NCI-H2196 treated with DMSO at 0.1 percent for 48 hours (cell line): ENCODE data around the gene HES5.
"Not testable (repeated sequence)": the region's sequence is repeated elsewhere in the genome, so short reads cannot be mapped to it uniquely, and the experiment has no call there.

ENCODE experiments used
- DNase-seq: peaks from one replicate; lab custom pipeline; 2025; ENCODE audit not compliant: unreplicated experiment; lab: John Stamatoyannopoulos, UW

HES5 gene

GRCh38 chr1:2529784-2530512 lies at the start of gene HES5:
HES5 (minus strand) TSS chr1:2530263; CDS start chr1:2530164, 99 bp downstream.
- DNase-seq = no peak

- DNase-seq = no peak
These were observed 48.7 kb upstream of the HES5 start for GRCh38 chr1:2578758-2579118.

GRCh38 chr1:2577565-2578075 lies 47.6 kb upstream of the HES5 start:
- DNase-seq = not testable (repeated sequence)

GRCh38 chr1:2575801-2576663 lies 46.0 kb upstream of the HES5 start:
- no peak for DNase-seq

- DNase-seq = no peak
These were observed 44.3 kb upstream of the HES5 start for GRCh38 chr1:2574350-2574749.

DNA sequence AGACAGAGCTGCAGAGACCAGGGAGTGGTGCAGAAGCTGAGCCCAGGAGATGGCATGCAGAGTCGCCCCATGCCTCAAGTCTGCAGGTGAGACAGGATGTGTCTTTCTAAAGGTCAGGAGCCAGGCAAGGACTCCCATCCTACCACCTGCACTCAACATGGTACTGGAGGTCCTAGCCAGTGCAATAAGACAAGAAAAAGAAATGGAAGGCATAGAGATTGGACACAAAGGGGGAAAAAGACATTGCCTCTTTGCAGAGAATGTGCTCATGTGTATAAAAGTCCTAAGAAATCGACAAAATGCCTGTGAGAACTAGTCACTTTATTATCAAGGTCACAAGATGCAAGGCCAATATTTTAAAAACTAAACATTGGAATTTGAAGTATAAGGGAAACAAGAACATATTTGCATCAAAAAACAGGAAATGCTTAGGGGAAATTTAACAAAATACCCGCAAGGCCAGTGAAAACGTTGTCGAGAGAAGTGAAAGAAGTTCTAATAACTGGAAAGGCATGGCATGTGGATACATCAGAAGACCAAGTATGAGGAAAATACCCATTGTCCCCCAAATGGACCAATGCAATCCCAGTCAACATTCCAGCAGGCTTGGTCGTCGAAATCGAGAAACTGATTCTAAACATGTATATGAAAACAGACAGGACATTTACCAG lies 43.3 kb upstream of the HES5 start:
- DNase-seq = no peak

- DNase-seq = no peak
These were observed 41.3 kb upstream of the HES5 start for GRCh38 chr1:2571348-2571747.

- DNase-seq = no peak
These were observed 40.3 kb upstream of the HES5 start for GRCh38 chr1:2570332-2570731.

DNA sequence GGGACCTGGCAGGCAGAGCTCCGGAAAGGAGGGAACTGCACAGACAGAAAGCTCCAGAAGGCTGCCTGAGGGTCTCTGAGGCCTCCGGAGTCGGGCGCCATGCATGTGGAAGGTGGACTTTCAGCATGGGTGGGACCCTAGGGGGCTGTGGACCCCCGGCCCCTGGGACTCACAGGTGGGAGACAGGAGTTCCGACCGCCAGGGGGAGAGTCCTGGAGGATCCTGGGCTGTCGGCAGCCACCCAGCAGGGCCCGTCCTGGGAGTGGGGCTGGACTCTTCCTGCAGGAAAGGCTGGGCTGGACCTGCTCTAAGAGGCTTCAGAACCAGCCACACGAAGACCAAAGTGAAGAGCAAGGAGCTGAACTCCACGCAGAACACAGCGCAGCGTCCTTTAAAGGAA lies 39.6 kb upstream of the HES5 start:
- DNase-seq = not testable (repeated sequence)

- no peak for DNase-seq
These were observed 39.0 kb upstream of the HES5 start for GRCh38 chr1:2569060-2569459.

DNA sequence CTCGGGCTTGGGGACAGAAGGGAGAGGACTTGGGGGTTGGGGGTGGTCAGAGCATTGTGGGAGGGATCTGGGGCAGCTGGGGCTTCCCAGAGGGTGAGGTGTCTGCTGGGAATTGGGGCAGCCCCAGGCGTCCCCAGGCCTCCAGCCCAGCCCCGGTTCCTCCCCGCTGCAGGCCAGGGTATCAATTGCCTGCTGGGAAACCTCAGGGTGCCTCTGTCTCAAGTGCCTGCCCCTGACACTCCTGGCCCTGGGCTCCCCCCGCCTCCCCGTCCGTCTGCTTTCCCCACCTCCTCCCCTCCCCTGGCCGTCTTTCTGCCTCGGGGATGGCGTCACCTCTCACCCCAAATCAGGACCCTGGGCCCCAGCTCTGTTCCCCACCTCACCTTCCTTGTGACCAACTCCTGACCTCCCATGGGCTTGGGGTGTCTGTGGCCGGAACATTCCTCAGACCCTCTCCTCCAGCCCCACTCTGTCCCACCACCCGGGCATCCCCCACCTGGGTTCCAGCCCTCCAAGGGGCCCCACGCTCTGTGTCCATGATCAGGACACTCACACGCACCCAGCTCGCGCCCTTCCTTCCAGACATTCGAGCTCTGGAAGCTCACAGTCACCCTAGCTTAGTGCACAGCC lies 38.2 kb upstream of the HES5 start:
- not testable (repeated sequence) for DNase-seq

- no peak for DNase-seq
These were observed 37.1 kb upstream of the HES5 start for GRCh38 chr1:2567083-2567679.

DNA sequence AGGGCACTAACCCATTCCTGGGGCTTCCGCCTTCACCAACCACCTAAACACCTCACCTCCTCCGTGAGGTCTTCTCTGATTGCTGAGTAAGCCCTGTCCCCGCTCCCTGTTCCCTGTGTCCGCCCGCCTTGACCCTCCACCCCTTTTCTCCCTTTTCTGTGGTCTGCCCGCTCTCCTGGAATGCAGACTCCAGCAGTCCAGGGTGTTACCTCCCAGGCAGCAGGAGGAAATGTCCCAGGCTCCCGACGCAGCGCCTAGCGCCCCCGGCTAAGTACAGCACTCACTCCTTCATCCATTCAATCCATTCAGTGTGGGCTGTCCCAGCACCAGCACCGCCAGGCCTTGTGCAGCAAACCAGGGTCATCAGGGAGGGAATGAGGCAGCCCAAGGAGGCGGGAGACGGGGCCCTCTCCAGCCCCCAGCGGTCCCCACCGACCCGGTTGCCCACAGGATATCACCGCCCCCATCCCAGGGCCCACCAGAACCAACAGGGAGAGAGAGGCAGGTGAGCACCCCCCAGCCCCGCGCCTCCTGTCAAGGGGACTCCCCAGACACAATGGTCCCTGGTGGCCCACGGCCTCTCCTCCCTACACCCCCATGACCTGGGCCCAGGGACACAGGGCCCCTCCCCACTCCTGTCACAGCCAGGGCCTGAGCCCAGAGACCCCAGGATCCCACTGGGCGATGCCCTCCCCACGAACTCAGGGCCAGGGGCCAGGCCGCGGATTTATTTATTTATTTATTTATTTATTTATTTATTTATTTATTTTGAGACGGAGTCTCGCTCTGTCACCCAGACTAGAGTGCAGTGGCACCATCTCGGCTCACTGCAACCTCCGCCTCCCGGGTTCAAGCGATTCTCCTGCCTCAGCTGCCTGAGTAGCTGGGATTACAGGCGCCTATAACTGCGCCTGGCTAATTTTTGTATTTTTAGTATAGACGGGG lies 36.3 kb upstream of the HES5 start:
- DNase-seq = no peak

- DNase-seq = no peak
These were observed 34.8 kb upstream of the HES5 start for GRCh38 chr1:2564815-2565374.

- no peak for DNase-seq
These were observed 34.1 kb upstream of the HES5 start for GRCh38 chr1:2564006-2564814.

- DNase-seq = no peak
These were observed 33.1 kb upstream of the HES5 start for GRCh38 chr1:2563205-2563604.

GRCh38 chr1:2561898-2562895 lies 32.1 kb upstream of the HES5 start:
- no peak for DNase-seq
